Measurements from ENCODE around the gene CLDN4. TPM values are rescaled to one million over a fixed set of nuclear protein-coding genes. Genes with fewer than 3 reads are reported as not detected.

The CLDN4 gene
- total and polyA plus RNA-seq, 4 donors = 0.37 to 2.0 (median 1.3) TPM

- DNase-seq (ENCODE audit: low spot score) = no peak
- no peak overlapping the region for H3K4me3 ChIP-seq (ENCODE audit: low read depth in 1 of 3, low read length in 3 of 3)
- no peak overlapping the region for H3K9ac ChIP-seq (ENCODE audit: low read depth in 1 of 2, low read length in 2 of 2)
- 91% methylated on average over 7 of the region's 7 CpGs for WGBS
- no peaks in the 10 kb centered on the region for H3K27me3 ChIP-seq (ENCODE audit: control insufficient read depth in 4 of 4, insufficient read depth in 4 of 4, low read length in 3 of 4)
- H3K36me3 ChIP-seq (ENCODE audit: control insufficient read depth in 4 of 4, insufficient read depth in 3 of 4, low read depth in 1 of 4, low read length in 3 of 4) = no peaks in the 10 kb centered on the region
- H3K4me1 ChIP-seq (ENCODE audit: control insufficient read depth in 4 of 4, insufficient read depth in 4 of 4, low read length in 3 of 4) = peaks cover 0 to 8% (median 4%) of the 10 kb centered on the region in 4 donors
- no peak overlapping the region for H3K27ac ChIP-seq (ENCODE audit: low read depth in 1 of 2, low read length in 2 of 2)
- no peaks in the 10 kb centered on the region for H3K9me3 ChIP-seq (ENCODE audit: control insufficient read depth in 4 of 4, low read length in 3 of 4)
- TF ChIP-seq TAF1 (conservative IDR thresholded peaks at IDR 0.05) (no peak), NR2F2 (IDR thresholded peaks at IDR 0.05) (no peak), HNF4G (IDR thresholded peaks at IDR 0.05) (no peak), ZBTB33 (IDR thresholded peaks at IDR 0.05) (no peak), ATF3 (IDR thresholded peaks at IDR 0.05) (no peak), GABPA (IDR thresholded peaks at IDR 0.05 in 1 of 2, conservative IDR thresholded peaks at IDR 0.05 in 1 of 2) (no peak), MAX (IDR thresholded peaks at IDR 0.05) (no peak), JUND (IDR thresholded peaks at IDR 0.05) (no peak), FOXA1 (IDR thresholded peaks at IDR 0.05) (no peak), RXRA (IDR thresholded peaks at IDR 0.05) (no peak), YY1 (IDR thresholded peaks at IDR 0.05) (no peak), FOXA2 (IDR thresholded peaks at IDR 0.05) (no peak), EGR1 (IDR thresholded peaks at IDR 0.05; ENCODE audit: low read depth in 2 of 2) (no peak), HNF4A (conservative IDR thresholded peaks at IDR 0.05) (no peak), RAD21 (IDR thresholded peaks at IDR 0.05) (no peak)
Observed at GRCh38 chr7:73839290-73839689, 8.5 kb downstream of the CLDN4 start.

- H3K9me3 ChIP-seq (ENCODE audit: control insufficient read depth in 4 of 4, low read length in 3 of 4) = no peaks in the 10 kb centered on the region
- no peak overlapping the region for H3K27ac ChIP-seq (ENCODE audit: low read depth in 1 of 2, low read length in 2 of 2)
- H3K9ac ChIP-seq (ENCODE audit: low read depth in 1 of 2, low read length in 2 of 2) = no peak overlapping the region
- no peak overlapping the region for H3K4me3 ChIP-seq (ENCODE audit: low read depth in 1 of 3, low read length in 3 of 3)
- H3K4me1 ChIP-seq (ENCODE audit: control insufficient read depth in 4 of 4, insufficient read depth in 4 of 4, low read length in 3 of 4) = peaks cover 0 to 8% (median 4%) of the 10 kb centered on the region in 4 donors
- 94% methylated on average over 22 of the region's 22 CpGs for WGBS
- TF ChIP-seq ZBTB33 (IDR thresholded peaks at IDR 0.05) (no peak), TAF1 (conservative IDR thresholded peaks at IDR 0.05) (no peak), CTCF (IDR thresholded peaks at IDR 0.05; ENCODE audit: low read depth, low read length, missing input control) (no peak), HNF4A (conservative IDR thresholded peaks at IDR 0.05) (no peak), RAD21 (IDR thresholded peaks at IDR 0.05) (no peak), EGR1 (IDR thresholded peaks at IDR 0.05; ENCODE audit: low read depth in 2 of 2) (no peak), HNF4G (IDR thresholded peaks at IDR 0.05) (no peak), NR2F2 (IDR thresholded peaks at IDR 0.05) (no peak), FOXA2 (IDR thresholded peaks at IDR 0.05) (no peak), MAX (IDR thresholded peaks at IDR 0.05) (no peak), FOXA1 (IDR thresholded peaks at IDR 0.05) (no peak)
- no peaks in the 10 kb centered on the region for H3K27me3 ChIP-seq (ENCODE audit: control insufficient read depth in 4 of 4, insufficient read depth in 4 of 4, low read length in 3 of 4)
- H3K36me3 ChIP-seq (ENCODE audit: control insufficient read depth in 4 of 4, insufficient read depth in 3 of 4, low read depth in 1 of 4, low read length in 3 of 4) = no peaks in the 10 kb centered on the region
- DNase-seq (ENCODE audit: low spot score) = no peak
Observed at GRCh38 chr7:73839743-73840714, 9.2 kb downstream of the CLDN4 start.

All from liver (tissue), 9 donors.